Neural cell (in vitro differentiated cells): ENCODE measurements around the gene MYO1G. TPM values are rescaled to one million over a fixed set of nuclear protein-coding genes. Genes with fewer than 3 reads are reported as not detected.

Experiments
- H2AFZ ChIP-seq: fragments of 200-600, 300-800 bp; sonication (generic), shearing (Covaris generic); 2 replicates; pipeline ENCODE4 v1.6.0; 2014; ENCODE audit warnings: low read depth, mild to moderate bottlenecking, antibody characterized with exemption, low read length, moderate library complexity
- H3F3A ChIP-seq: fragments of 200-600 bp; shearing (Covaris generic); 2 replicates; pipeline ENCODE4 v1.6.1; 2016; ENCODE audit warnings: mild to moderate bottlenecking, moderate library complexity, mixed read lengths, antibody characterized with exemption, low read length; ENCODE audit not compliant: insufficient read depth, poor library complexity, severe bottlenecking
- H3K27ac ChIP-seq: fragments of 200-600, 300-800 bp; sonication (generic), shearing (Covaris generic); 2 replicates; pipeline ENCODE4 v1.5.1; 2014; ENCODE audit warnings: mild to moderate bottlenecking, low read length, moderate library complexity
- H3K27me3 ChIP-seq: fragments of 300-800, 200-600 bp; sonication (generic), shearing (Covaris generic); 2 replicates; pipeline ENCODE4 v1.6.0; 2014; ENCODE audit warnings: mild to moderate bottlenecking, low read depth, low read length, moderate library complexity; ENCODE audit not compliant: insufficient read depth
- H3K36me3 ChIP-seq: fragments of 300-800, 200-600 bp; sonication (generic), shearing (Covaris generic); 2 replicates; pipeline ENCODE4 v1.5.1; 2014; ENCODE audit warnings: mild to moderate bottlenecking, antibody characterized with exemption, low read length, moderate library complexity; ENCODE audit not compliant: insufficient read depth
- H3K4me2 ChIP-seq: fragments of 300-800, 200-600 bp; sonication (generic), shearing (Covaris generic); 2 replicates; pipeline ENCODE4 v1.6.0; 2014; ENCODE audit warnings: mild to moderate bottlenecking, low read length
- H3K4me3 ChIP-seq: fragments of 300-800, 200-600 bp; sonication (generic), shearing (Covaris generic); 2 replicates; pipeline ENCODE4 v1.5.1; 2014; ENCODE audit warnings: mild to moderate bottlenecking, low read length, moderate library complexity
- H3K79me2 ChIP-seq: fragments of 200-600 bp; shearing (Covaris generic); replicated peaks from 2 replicates; pipeline ENCODE4 v1.6.0; 2014; ENCODE audit warnings: mild to moderate bottlenecking, low read length, moderate library complexity; ENCODE audit not compliant: insufficient read depth
- H3K9ac ChIP-seq: fragments of 300-800, 200-600 bp; sonication (generic), shearing (Covaris generic); 2 replicates; pipeline ENCODE4 v1.6.1; 2016; ENCODE audit warnings: mild to moderate bottlenecking, low read length, mixed read lengths
- H3K9me2 ChIP-seq: fragments of 200-600 bp; shearing (Covaris generic); 2 replicates; pipeline ENCODE4 v1.6.1; 2016; ENCODE audit warnings: mild to moderate bottlenecking, low read length, mixed read lengths; ENCODE audit not compliant: insufficient read depth
- H3K9me3 ChIP-seq: fragments of 200-600, 300-800 bp; sonication (generic), shearing (Covaris generic); 2 replicates; pipeline ENCODE4 v1.6.1; 2016; ENCODE audit warnings: mild to moderate bottlenecking, mixed run types, low read length, moderate library complexity, mixed read lengths
- H4K20me1 ChIP-seq: fragments of 200-600 bp; shearing (Covaris generic); 2 replicates; pipeline ENCODE4 v1.6.1; 2016; ENCODE audit warnings: mild to moderate bottlenecking, mixed run types; ENCODE audit not compliant: insufficient read depth
- CTCF ChIP-seq: fragments of 450-650 bp; IDR thresholded peaks from 2 replicates; pipeline ENCODE4 v1.5.1; 2014; ENCODE audit warnings: antibody characterized with exemption, mild to moderate bottlenecking, moderate library complexity; ENCODE audit not compliant: poor library complexity, severe bottlenecking
- EP300 ChIP-seq: fragments of 450-650 bp; conservative IDR thresholded peaks from 2 replicates; pipeline ENCODE4 v1.6.1; 2014; ENCODE audit warnings: antibody characterized with exemption, mild to moderate bottlenecking, moderate library complexity; ENCODE audit not compliant: poor library complexity, severe bottlenecking
- EZH2 ChIP-seq: fragments of 200-600, 300-800 bp; shearing (Covaris generic), sonication (generic); IDR thresholded peaks from 2 replicates; pipeline ENCODE4 v1.6.1; 2014; ENCODE audit warnings: antibody characterized with exemption, low read length, borderline replicate concordance, mild to moderate bottlenecking; ENCODE audit not compliant: insufficient read depth, poor library complexity, severe bottlenecking
- MXI1 ChIP-seq: fragments of 450-650 bp; conservative IDR thresholded peaks from 2 replicates; pipeline ENCODE4 v1.6.1; 2014; ENCODE audit warnings: antibody characterized with exemption, mild to moderate bottlenecking; ENCODE audit not compliant: poor library complexity, severe bottlenecking
- POLR2AphosphoS5 ChIP-seq: IDR thresholded peaks from 2 replicates; pipeline ENCODE4 v1.6.1; 2012
- RAD21 ChIP-seq: fragments of 450-650 bp; conservative IDR thresholded peaks from 2 replicates; pipeline ENCODE4 v1.6.1; 2014; ENCODE audit warnings: antibody characterized with exemption, mild to moderate bottlenecking, moderate library complexity
- REST ChIP-seq: IDR thresholded peaks from 2 replicates; pipeline ENCODE4 v1.6.1; 2012; ENCODE audit warnings: borderline replicate concordance
- SMC3 ChIP-seq: fragments of 450-650 bp; conservative IDR thresholded peaks from 2 replicates; pipeline ENCODE4 v1.6.1; 2014; ENCODE audit warnings: antibody characterized with exemption, mild to moderate bottlenecking, moderate library complexity; ENCODE audit not compliant: poor library complexity
- TAF1 ChIP-seq: IDR thresholded peaks from 2 replicates; pipeline ENCODE4 v1.6.1; 2012; ENCODE audit warnings: low read depth
- polyA plus RNA-seq: library from polyadenylated mRNA; depleted of rRNA; stranded (reverse); fragments of >200 nt; gene quantifications from 2 replicates; pipeline ENCODE4 v1.2.3, GENCODE V29; 2014

Gene MYO1G
- polyA plus RNA-seq, 1 donor from 2014 or later: 0.38 TPM

- no peaks in the 10 kb centered on the region for H3K36me3 ChIP-seq
- no peaks in the 10 kb centered on the region for H3F3A ChIP-seq
- H2AFZ ChIP-seq: no peak overlapping the region
- H3K9me2 ChIP-seq: no peaks in the 10 kb centered on the region
- TF ChIP-seq MXI1 (no peak), EZH2 (no peak), REST (no peak), TAF1 (no peak), CTCF (no peak), RAD21 (no peak), POLR2AphosphoS5 (no peak), SMC3 (no peak), EP300 (no peak)
- H3K9ac ChIP-seq: no peak overlapping the region
- no peak overlapping the region for H3K27ac ChIP-seq
- H3K4me2 ChIP-seq: no peak overlapping the region
- no peaks in the 10 kb centered on the region for H4K20me1 ChIP-seq
- H3K27me3 ChIP-seq: no peaks in the 10 kb centered on the region
- H3K9me3 ChIP-seq: no peaks in the 10 kb centered on the region
- H3K4me3 ChIP-seq: no peak overlapping the region
- no peaks in the 10 kb centered on the region for H3K79me2 ChIP-seq
These were observed 60.8 kb downstream of the MYO1G start for GRCh38 chr7:44918029-44918428.

- H3K79me2 ChIP-seq: no peaks in the 10 kb centered on the region
- H3F3A ChIP-seq: no peaks in the 10 kb centered on the region
- no peak overlapping the region for H2AFZ ChIP-seq
- H3K27ac ChIP-seq: no peak overlapping the region
- H3K9me3 ChIP-seq: no peaks in the 10 kb centered on the region
- H4K20me1 ChIP-seq: no peaks in the 10 kb centered on the region
- no peaks in the 10 kb centered on the region for H3K9me2 ChIP-seq
- no peak overlapping the region for H3K4me2 ChIP-seq
- no peaks in the 10 kb centered on the region for H3K27me3 ChIP-seq
- no peaks in the 10 kb centered on the region for H3K36me3 ChIP-seq
- H3K4me3 ChIP-seq: no peak overlapping the region
- TF ChIP-seq REST (no peak), CTCF (no peak), TAF1 (no peak), RAD21 (no peak), EZH2 (no peak), SMC3 (no peak), POLR2AphosphoS5 (no peak), MXI1 (no peak), EP300 (no peak)
- H3K9ac ChIP-seq: no peak overlapping the region
These were observed 61.4 kb downstream of the MYO1G start for GRCh38 chr7:44917465-44917864.
